ENCODE data around the gene FILIP1. TPM values are rescaled to one million over a fixed set of nuclear protein-coding genes. Genes with fewer than 3 reads are reported as not detected.
"Not testable (repeated sequence)": the region's sequence is repeated elsewhere in the genome, so short reads cannot be mapped to it uniquely, and the experiment has no call there.

The FILIP1 gene
- total and polyA plus RNA-seq, 9 donors: 1.1 to 7.1 (median 2.7) TPM

GRCh38 chr6:75416443-75416842 lies 77.2 kb downstream of the FILIP1 start:
- WGBS, 3 donors: 84 to 92% (median 85%) methylated on average over 1 of the region's 1 CpG
- Histone ChIP-seq H3K9me3 (no peaks in the 10 kb centered on the region), H3K27me3 (no peaks in the 10 kb centered on the region), H3K4me1 (ENCODE audit: insufficient read depth) (peaks cover 2% of the 10 kb centered on the region), H3K4me3 (no peak overlapping the region), H3K36me3 (no peaks in the 10 kb centered on the region), H3K27ac (no peak overlapping the region)
- TF ChIP-seq CTCF (IDR thresholded peaks at IDR 0.05) (no peak), EP300 (IDR thresholded peaks at IDR 0.05) (no peak), POLR2A (IDR thresholded peaks at IDR 0.05) (no peak)
- intact Hi-C loops (cut with DNase I): no loop called here
- DNase-seq: no peak

GRCh38 chr6:75415804-75416203 lies 77.8 kb downstream of the FILIP1 start:
- intact Hi-C loops (cut with DNase I): no loop called here
- 88 to 98% (median 90%) methylated on average over 1 of the region's 1 CpG for WGBS, 3 donors
- H3K4me1 ChIP-seq (ENCODE audit: insufficient read depth): peaks cover 2% of the 10 kb centered on the region

GRCh38 chr6:75414445-75415021 lies 79.1 kb downstream of the FILIP1 start:
- Histone ChIP-seq H3K27me3 (no peaks in the 10 kb centered on the region), H3K27ac (no peak overlapping the region), H3K36me3 (no peaks in the 10 kb centered on the region), H3K4me1 (ENCODE audit: insufficient read depth) (peaks cover 2% of the 10 kb centered on the region), H3K9me3 (no peaks in the 10 kb centered on the region), H3K4me3 (no peak overlapping the region)
- no peak for DNase-seq
- WGBS, 3 donors: 80 to 90% (median 87%) methylated on average over 4 of the region's 4 CpGs
- TF ChIP-seq EP300 (IDR thresholded peaks at IDR 0.05) (no peak), POLR2A (IDR thresholded peaks at IDR 0.05) (no peak), CTCF (IDR thresholded peaks at IDR 0.05) (no peak)
- intact Hi-C loops (cut with DNase I): no loop called here

More at GRCh38 chr6:75415804-75416203, 77.8 kb downstream of the FILIP1 start:
- no peak overlapping the region for H3K4me3 ChIP-seq
- DNase-seq: no peak
- H3K27me3 ChIP-seq: no peaks in the 10 kb centered on the region
- no peaks in the 10 kb centered on the region for H3K36me3 ChIP-seq
- no peak overlapping the region for H3K27ac ChIP-seq
- no peaks in the 10 kb centered on the region for H3K9me3 ChIP-seq
- no peak for TF ChIP-seq CTCF (IDR thresholded peaks at IDR 0.05)
- no peak for TF ChIP-seq EP300 (IDR thresholded peaks at IDR 0.05)
- TF ChIP-seq POLR2A (IDR thresholded peaks at IDR 0.05): no peak

GRCh38 chr6:75412969-75413662 lies 80.5 kb downstream of the FILIP1 start:
- Histone ChIP-seq H3K4me3 (no peak overlapping the region), H3K36me3 (no peaks in the 10 kb centered on the region), H3K9me3 (no peaks in the 10 kb centered on the region), H3K27ac (no peak overlapping the region), H3K4me1 (ENCODE audit: insufficient read depth) (peaks cover 3% of the 10 kb centered on the region), H3K27me3 (no peaks in the 10 kb centered on the region)
- TF ChIP-seq CTCF (IDR thresholded peaks at IDR 0.05): no peak
- no peak for TF ChIP-seq EP300 (IDR thresholded peaks at IDR 0.05)
- no peak for TF ChIP-seq POLR2A (IDR thresholded peaks at IDR 0.05)
- WGBS, 3 donors: 21 to 36% (median 24%) methylated on average over 3 of the region's 3 CpGs
- intact Hi-C loops (cut with DNase I): no loop called here
- no peak for DNase-seq

GRCh38 chr6:75410564-75410963 lies 83.0 kb downstream of the FILIP1 start:
- H3K27ac ChIP-seq; H3K36me3 ChIP-seq; H3K4me1 ChIP-seq (ENCODE audit: insufficient read depth); DNase-seq; H3K9me3 ChIP-seq; H3K27me3 ChIP-seq; intact Hi-C loops (cut with DNase I); H3K4me3 ChIP-seq: not testable (repeated sequence)
- 90 to 98% (median 98%) methylated on average over 2 of the region's 2 CpGs for WGBS, 3 donors

All from ovary (tissue), 9 donors.